ENCODE results near the gene COL25A1.

DNA sequence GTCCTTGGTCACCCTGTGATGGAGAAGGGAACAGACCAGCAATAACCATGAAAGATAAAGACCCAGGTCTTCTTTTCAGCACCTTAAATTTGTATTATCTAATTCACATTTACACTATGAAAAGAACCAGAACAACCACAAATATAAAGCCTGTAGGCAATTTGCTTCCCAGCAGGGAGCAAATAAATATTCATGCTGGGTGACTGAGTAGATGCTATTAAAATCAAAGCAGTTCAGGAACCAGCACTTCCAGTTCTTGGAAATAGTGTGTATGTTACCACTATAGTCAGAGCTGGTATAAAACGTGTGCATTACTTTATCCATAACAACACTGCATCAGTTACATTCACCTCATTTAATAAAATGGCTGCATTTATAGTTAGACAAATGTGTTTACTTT is 361.8 kb downstream of the COL25A1 start:
- TF ChIP-seq YY1 (IDR thresholded peaks at IDR 0.05; ENCODE audit: insufficient read depth, insufficient read length) (no peak), ZNF274 (IDR thresholded peaks at IDR 0.05; ENCODE audit: low read depth, low read length) (no peak)

Data from NT2/D1 (cell line).